Activated T-helper 17 cell treated with anti-CD3 and anti-CD28 coated beads, Interleukin-2, amount 50 U/mL, for 72 hours (primary cell): Measurements from ENCODE around the gene TEX48. TPM values are rescaled to one million over a fixed set of nuclear protein-coding genes. Genes with fewer than 3 reads are reported as not detected.

Experiments used
- ATAC-seq: fragments of 150-1000 bp; cut with Tn5 transposase; replicated peaks from 2 replicates; pipeline ENCODE4 v1.10.0; 2021; ENCODE audit warnings: mild to moderate bottlenecking, moderate library complexity
- H3K27ac Mint-ChIP-seq: one replicate; pipeline ENCODE4 v1.8.0; 2022; ENCODE audit warnings: mixed read lengths
- H3K27me3 Mint-ChIP-seq: one replicate; pipeline ENCODE4 v1.8.0; 2022; ENCODE audit warnings: mixed read lengths
- H3K36me3 Mint-ChIP-seq: one replicate; pipeline ENCODE4 v1.8.0; 2022; ENCODE audit warnings: low read depth, mild to moderate bottlenecking, mixed read lengths
- H3K4me1 Mint-ChIP-seq: one replicate; pipeline ENCODE4 v1.8.0; 2022; ENCODE audit warnings: mixed read lengths
- H3K4me3 Mint-ChIP-seq: one replicate; pipeline ENCODE4 v1.8.0; 2022; ENCODE audit warnings: mild to moderate bottlenecking, mixed read lengths
- H3K9me3 Mint-ChIP-seq: one replicate; pipeline ENCODE4 v1.8.0; 2022; ENCODE audit warnings: mixed read lengths
- total RNA-seq, 2 donors: library from RNA; stranded (reverse); gene quantifications; one replicate each; pipeline ENCODE4 v1.2.3, GENCODE V29; 2022

The TEX48 gene
- under 1 TPM; 0.42 to 0.67 TPM for total RNA-seq

DNA sequence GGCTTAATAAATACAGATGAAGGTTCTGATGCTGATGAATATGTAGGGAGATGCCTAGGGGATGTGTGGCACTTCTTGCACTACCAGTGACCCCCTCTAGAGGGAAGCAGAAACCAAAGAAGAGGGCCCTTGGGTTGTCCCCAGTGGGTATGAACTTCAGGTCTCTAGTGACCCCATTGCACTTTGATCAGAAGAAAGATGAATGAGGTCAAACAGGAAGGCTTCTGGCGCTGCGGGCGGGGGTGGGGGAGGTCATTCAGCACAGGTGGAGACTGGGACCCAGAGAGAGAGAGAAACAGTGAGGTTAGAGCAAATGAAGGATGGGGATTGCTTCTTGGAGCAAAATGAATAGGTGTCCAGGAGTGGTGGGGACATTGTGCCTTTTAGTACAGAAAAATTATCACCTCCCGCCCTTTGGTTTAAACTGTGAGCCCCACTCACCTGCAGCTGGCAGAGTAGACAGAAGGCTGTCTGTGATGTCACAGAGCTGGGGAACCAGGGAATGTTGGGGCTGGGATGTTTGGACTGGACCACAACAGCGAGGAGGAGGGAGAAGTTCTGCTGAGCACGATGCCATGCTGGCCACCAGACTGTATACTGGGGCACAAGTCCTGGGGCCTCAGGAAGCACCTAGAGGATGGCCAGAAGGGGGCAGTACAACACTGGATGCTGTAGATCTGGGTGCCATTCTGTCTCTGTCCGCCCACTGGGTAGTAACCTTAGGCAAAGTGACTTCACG lies at the start of gene TEX48:
TEX48 (minus strand) TSS at position 599 of the 739 bp plus-strand sequence. CDS start 10,469 bp downstream, outside the sequence.
- H3K36me3 Mint-ChIP-seq: peaks cover 20% of the 10 kb centered on the region
- H3K27ac Mint-ChIP-seq: peak within 1 kb of the TSS; percentile 71
- no peaks in the 10 kb centered on the region for H3K9me3 Mint-ChIP-seq
- H3K4me3 Mint-ChIP-seq: peak within 1 kb of the TSS; percentile 74
- H3K27me3 Mint-ChIP-seq: peaks cover 6% of the 10 kb centered on the region
- ATAC-seq: peak; percentile 88
- H3K4me1 Mint-ChIP-seq: peaks cover 32% of the 10 kb centered on the region

DNA sequence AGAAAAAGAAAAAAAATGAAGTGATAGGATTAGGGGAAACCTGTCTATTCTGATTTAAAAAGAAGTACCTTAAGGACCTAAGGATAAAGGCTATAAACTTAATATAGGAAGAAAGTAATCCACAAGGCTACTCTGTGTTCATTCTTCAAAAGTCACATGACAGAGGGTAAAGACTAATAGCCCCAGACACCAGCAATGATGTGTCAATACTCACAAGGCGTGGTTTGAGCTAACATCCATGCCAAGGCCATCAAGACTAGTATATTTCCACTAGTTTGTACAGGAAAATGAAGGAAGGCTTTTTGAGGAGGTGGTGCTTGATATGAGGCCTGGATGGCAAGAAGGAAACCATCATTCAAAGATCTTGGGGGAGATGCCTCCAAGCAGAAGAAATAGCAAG lies 49.7 kb upstream of the TEX48 start:
- H3K36me3 Mint-ChIP-seq: no peaks in the 10 kb centered on the region
- H3K4me1 Mint-ChIP-seq: peaks cover 20% of the 10 kb centered on the region
- H3K4me3 Mint-ChIP-seq: no peak overlapping the region
- ATAC-seq: no peak
- no peak overlapping the region for H3K27ac Mint-ChIP-seq
- H3K27me3 Mint-ChIP-seq: no peaks in the 10 kb centered on the region
- peaks cover 4% of the 10 kb centered on the region for H3K9me3 Mint-ChIP-seq

- peaks cover 18% of the 10 kb centered on the region for H3K4me1 Mint-ChIP-seq
- H3K9me3 Mint-ChIP-seq: peaks cover 4% of the 10 kb centered on the region
- H3K27ac Mint-ChIP-seq: no peak overlapping the region
- H3K27me3 Mint-ChIP-seq: no peaks in the 10 kb centered on the region
- ATAC-seq: no peak
- no peaks in the 10 kb centered on the region for H3K36me3 Mint-ChIP-seq
- no peak overlapping the region for H3K4me3 Mint-ChIP-seq
These were observed 47.7 kb upstream of the TEX48 start for GRCh38 chr9:114729706-114730105.

GRCh38 chr9:114725930-114726329 lies 43.9 kb upstream of the TEX48 start:
- H3K4me3 Mint-ChIP-seq: no peak overlapping the region
- no peaks in the 10 kb centered on the region for H3K36me3 Mint-ChIP-seq
- no peaks in the 10 kb centered on the region for H3K27me3 Mint-ChIP-seq
- peak overlapping the region; percentile 29 for H3K27ac Mint-ChIP-seq
- H3K4me1 Mint-ChIP-seq: peaks cover 24% of the 10 kb centered on the region
- H3K9me3 Mint-ChIP-seq: peaks cover 8% of the 10 kb centered on the region
- no peak for ATAC-seq

DNA sequence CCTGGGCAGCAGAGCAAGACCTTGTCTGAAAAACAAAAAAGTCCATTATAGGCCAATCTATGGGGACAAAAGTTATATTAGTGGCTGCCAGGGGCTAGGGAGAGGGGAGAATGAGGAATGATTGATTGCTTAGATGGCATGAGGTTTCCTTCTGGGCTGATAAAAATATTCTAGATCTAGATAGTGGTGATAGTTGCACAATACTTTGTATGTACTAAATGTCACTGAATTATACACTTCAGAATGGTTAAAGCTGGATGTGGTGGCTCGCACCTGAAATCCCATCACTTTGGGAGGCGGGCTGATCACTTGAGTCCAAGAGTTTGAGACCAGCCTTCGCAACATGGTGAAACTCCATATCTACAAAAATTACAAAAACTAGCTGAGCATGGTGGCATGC lies 42.8 kb upstream of the TEX48 start:
- H3K27me3 Mint-ChIP-seq: no peaks in the 10 kb centered on the region
- no peak overlapping the region for H3K4me3 Mint-ChIP-seq
- no peak overlapping the region for H3K27ac Mint-ChIP-seq
- peaks cover 26% of the 10 kb centered on the region for H3K4me1 Mint-ChIP-seq
- no peak for ATAC-seq
- H3K9me3 Mint-ChIP-seq: peaks cover 8% of the 10 kb centered on the region
- H3K36me3 Mint-ChIP-seq: no peaks in the 10 kb centered on the region

GRCh38 chr9:114723931-114724330 lies 41.9 kb upstream of the TEX48 start:
- Mint-ChIP-seq H3K9me3 (peaks cover 8% of the 10 kb centered on the region), H3K4me1 (peaks cover 32% of the 10 kb centered on the region), H3K4me3 (no peak overlapping the region), H3K27me3 (no peaks in the 10 kb centered on the region), H3K27ac (no peak overlapping the region), H3K36me3 (peaks cover under 1% of the 10 kb centered on the region)
- no peak for ATAC-seq

DNA sequence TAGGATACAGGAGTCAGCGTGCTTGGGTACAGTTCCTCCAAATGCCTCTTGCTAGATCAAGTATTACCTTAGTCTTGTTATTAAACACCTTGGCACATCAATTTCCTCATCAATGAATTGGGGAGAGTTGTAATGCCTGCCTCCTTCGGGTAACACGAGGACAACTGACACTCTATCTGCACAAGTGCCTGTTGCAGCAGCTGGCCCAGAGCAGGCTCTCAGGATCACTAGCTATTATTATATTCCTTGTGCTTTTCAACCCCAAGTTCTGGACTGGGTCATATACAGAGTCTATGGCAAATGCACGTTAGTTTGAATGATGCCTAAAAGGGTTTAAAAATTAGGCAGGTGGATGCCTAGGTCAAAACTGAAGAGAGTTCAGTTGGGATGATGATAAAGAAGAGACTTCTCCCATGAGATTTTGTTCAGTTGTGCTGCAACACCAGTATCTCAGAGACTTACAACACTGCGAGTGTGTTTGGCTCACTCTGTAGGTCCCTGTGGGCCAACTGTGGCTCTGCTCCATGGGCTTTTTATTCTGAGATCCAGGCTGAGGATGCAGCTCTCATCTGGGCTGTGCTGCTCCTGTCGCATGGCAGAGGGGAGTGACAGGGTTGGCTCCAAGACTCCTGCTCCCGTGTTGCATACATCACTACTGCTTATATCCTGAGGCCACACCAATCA lies 41.1 kb upstream of the TEX48 start:
- H3K36me3 Mint-ChIP-seq: peaks cover 6% of the 10 kb centered on the region
- H3K4me1 Mint-ChIP-seq: peaks cover 33% of the 10 kb centered on the region
- H3K27ac Mint-ChIP-seq: no peak overlapping the region
- no peak overlapping the region for H3K4me3 Mint-ChIP-seq
- ATAC-seq: no peak
- H3K9me3 Mint-ChIP-seq: peaks cover 4% of the 10 kb centered on the region
- H3K27me3 Mint-ChIP-seq: no peaks in the 10 kb centered on the region

- Mint-ChIP-seq H3K36me3 (peaks cover 6% of the 10 kb centered on the region), H3K27ac (peak overlapping the region; percentile 89)
These were observed 40.2 kb upstream of the TEX48 start for GRCh38 chr9:114722081-114722621.

GRCh38 chr9:114721491-114722079 lies 39.6 kb upstream of the TEX48 start:
- ATAC-seq: no peak
- Mint-ChIP-seq H3K36me3 (peaks cover 6% of the 10 kb centered on the region), H3K27me3 (no peaks in the 10 kb centered on the region), H3K9me3 (peaks cover 4% of the 10 kb centered on the region), H3K4me3 (peak overlapping the region; percentile 54), H3K4me1 (peaks cover 43% of the 10 kb centered on the region), H3K27ac (peak overlapping the region; percentile 89)

More at GRCh38 chr9:114722081-114722621, 40.2 kb upstream of the TEX48 start:
- no peak for ATAC-seq
- H3K4me1 Mint-ChIP-seq: peaks cover 39% of the 10 kb centered on the region
- H3K27me3 Mint-ChIP-seq: no peaks in the 10 kb centered on the region
- H3K4me3 Mint-ChIP-seq: peak overlapping the region; percentile 54
- H3K9me3 Mint-ChIP-seq: peaks cover 4% of the 10 kb centered on the region

DNA sequence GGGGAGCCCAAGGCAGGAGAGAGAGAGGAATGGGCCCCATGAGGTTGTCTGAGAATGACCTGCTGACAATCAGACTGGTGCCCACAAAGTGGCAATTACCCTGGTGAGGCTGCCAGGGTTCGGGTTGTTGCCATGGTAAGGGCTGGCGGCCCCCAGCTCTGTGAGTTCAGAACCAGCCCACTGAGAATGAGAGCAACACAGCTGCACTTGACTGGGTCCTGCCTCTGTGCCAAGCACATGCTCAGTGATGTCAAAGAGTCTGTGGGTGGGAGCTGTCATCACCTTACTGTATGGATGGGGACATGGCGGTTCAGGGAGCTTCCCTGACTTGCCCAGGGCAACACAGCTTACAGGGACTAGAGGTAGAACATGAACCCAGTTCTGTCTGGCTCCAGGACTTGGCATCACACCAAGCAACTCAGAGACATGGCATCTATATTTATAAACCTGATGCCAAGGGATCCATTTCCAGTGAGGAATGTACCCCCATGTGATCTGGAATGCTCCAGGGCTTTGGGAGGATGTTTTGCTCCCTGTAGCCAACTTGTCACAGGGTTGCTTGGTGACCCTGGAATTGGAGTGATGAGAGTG lies 38.2 kb upstream of the TEX48 start:
- H3K4me1 Mint-ChIP-seq: peaks cover 38% of the 10 kb centered on the region
- peak overlapping the region; percentile 66 for H3K4me3 Mint-ChIP-seq
- no peaks in the 10 kb centered on the region for H3K27me3 Mint-ChIP-seq
- no peak for ATAC-seq
- peaks cover 4% of the 10 kb centered on the region for H3K9me3 Mint-ChIP-seq
- H3K27ac Mint-ChIP-seq: peak overlapping the region; percentile 98
- H3K36me3 Mint-ChIP-seq: peaks cover 6% of the 10 kb centered on the region

DNA sequence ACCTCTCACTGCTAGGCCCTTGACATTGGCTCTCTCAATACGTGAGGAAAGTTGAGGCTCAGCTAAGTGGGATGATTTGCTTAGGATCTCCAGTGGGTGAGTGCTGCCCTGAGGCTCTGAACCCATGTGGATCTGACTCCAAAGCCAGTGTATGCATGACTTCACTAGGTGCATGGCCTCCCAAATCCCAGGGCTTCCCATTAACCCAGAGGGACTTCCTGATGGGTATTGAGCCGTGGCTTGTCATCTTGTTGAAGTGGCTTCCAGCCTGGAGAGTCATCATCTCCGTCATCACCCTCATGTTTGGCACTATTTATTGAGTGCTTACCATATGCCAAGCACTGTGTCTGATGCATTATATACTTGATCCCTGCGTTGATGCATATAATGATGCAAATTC lies 37.3 kb upstream of the TEX48 start:
- Mint-ChIP-seq H3K4me1 (peaks cover 35% of the 10 kb centered on the region), H3K9me3 (peaks cover 4% of the 10 kb centered on the region), H3K27me3 (no peaks in the 10 kb centered on the region), H3K27ac (peak overlapping the region; percentile 98), H3K4me3 (peak overlapping the region; percentile 66), H3K36me3 (peaks cover 6% of the 10 kb centered on the region)
- peak; percentile 8 for ATAC-seq

DNA sequence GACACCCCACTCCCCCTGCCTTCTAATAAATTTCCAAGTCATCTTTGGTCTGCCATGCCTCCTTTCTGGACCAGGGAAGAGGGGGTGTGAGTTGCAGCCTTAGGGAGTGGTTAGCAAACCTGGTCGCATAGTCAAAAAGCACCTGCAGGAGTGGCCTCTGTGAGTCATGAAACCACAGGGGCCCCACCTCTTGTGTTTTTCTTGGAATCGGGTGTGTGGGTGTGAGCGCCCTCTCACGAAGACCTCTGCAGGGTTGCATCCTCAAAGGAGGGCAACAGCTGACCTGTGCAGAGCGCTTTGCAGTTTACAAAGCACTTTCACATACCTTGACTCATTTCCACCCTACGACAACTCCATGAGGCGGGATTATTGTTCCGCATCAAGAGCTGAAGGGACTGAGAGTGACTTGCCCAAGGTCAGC lies 36.8 kb upstream of the TEX48 start:
- peaks cover 35% of the 10 kb centered on the region for H3K4me1 Mint-ChIP-seq
- peak overlapping the region; percentile 66 for H3K4me3 Mint-ChIP-seq
- peak overlapping the region; percentile 98 for H3K27ac Mint-ChIP-seq
- H3K27me3 Mint-ChIP-seq: no peaks in the 10 kb centered on the region
- peaks cover 6% of the 10 kb centered on the region for H3K36me3 Mint-ChIP-seq
- ATAC-seq: peak; percentile 93
- peaks cover 4% of the 10 kb centered on the region for H3K9me3 Mint-ChIP-seq

DNA sequence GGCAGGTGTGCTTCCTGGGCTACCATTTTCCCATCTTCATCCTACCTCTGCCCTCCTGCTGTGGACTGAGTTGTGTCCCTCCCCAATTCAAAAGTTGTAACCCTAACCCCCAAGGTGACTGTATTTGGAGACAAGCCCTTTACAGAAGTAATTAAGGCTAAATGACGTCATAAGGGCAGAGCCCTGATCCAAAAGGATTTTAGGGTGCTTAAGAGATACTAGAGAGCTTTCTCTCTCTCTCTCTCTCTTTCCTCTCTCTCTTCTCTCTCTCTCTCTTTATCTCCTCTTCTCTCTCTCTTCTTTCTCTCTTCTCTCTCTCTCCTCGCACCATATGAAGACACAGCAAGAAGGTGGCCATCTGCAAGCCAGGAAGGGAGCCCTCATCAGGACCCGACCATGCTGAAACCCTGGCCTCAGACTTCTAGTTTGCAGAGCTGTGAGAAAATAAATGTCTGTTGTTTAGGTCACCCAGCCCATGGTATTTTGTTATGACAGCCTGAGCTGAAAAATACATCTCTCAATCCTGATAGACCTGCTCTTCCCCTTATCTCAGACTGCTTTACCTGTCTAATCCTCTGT lies 36.0 kb upstream of the TEX48 start:
- ATAC-seq: no peak

GRCh38 chr9:114709636-114710035 lies 27.6 kb upstream of the TEX48 start:
- no peaks in the 10 kb centered on the region for H3K9me3 Mint-ChIP-seq
- peak overlapping the region; percentile 25 for H3K4me3 Mint-ChIP-seq
- no peaks in the 10 kb centered on the region for H3K36me3 Mint-ChIP-seq
- H3K27ac Mint-ChIP-seq: peak overlapping the region; percentile 76
- ATAC-seq: peak; percentile 91
- peaks cover 19% of the 10 kb centered on the region for H3K4me1 Mint-ChIP-seq
- H3K27me3 Mint-ChIP-seq: no peaks in the 10 kb centered on the region

More for the DNA sequence above, 36.0 kb upstream of the TEX48 start:
- H3K4me3 Mint-ChIP-seq: peak overlapping the region; percentile 66
- H3K27ac Mint-ChIP-seq: peak overlapping the region; percentile 98
- no peaks in the 10 kb centered on the region for H3K27me3 Mint-ChIP-seq
- peaks cover 35% of the 10 kb centered on the region for H3K4me1 Mint-ChIP-seq
- H3K36me3 Mint-ChIP-seq: peaks cover 6% of the 10 kb centered on the region
- H3K9me3 Mint-ChIP-seq: peaks cover 4% of the 10 kb centered on the region
